DOHH2 (cell line): ENCODE measurements around the gene SLC35G3.

Experiments
- H3F3A ChIP-seq: fragments of 200-600 bp; sonication (generic), shearing (Covaris generic); 2 replicates; pipeline ENCODE4 v1.6.0; 2016; ENCODE audit warnings: antibody characterized with exemption, mild to moderate bottlenecking; ENCODE audit not compliant: control insufficient read depth, insufficient read depth
- H3K27ac ChIP-seq: fragments of 200-600 bp; sonication (generic); 2 replicates; pipeline ENCODE4 v1.5.1; 2014; ENCODE audit warnings: low read depth, mild to moderate bottlenecking, low read length, moderate library complexity
- H3K27me3 ChIP-seq: fragments of 200-600 bp; sonication (generic); 2 replicates; pipeline ENCODE4 v1.6.1; 2014; ENCODE audit warnings: mild to moderate bottlenecking, low read length, mixed read lengths; ENCODE audit not compliant: control insufficient read depth
- H3K36me3 ChIP-seq: fragments of 200-600 bp; sonication (generic); 2 replicates; pipeline ENCODE4 v1.6.1; 2014; ENCODE audit warnings: mild to moderate bottlenecking, low read length, moderate library complexity, mixed read lengths; ENCODE audit not compliant: control insufficient read depth
- H3K4me1 ChIP-seq: fragments of 200-600 bp; sonication (generic); 2 replicates; pipeline ENCODE4 v1.6.1; 2014; ENCODE audit warnings: mild to moderate bottlenecking, low read length, mixed read lengths; ENCODE audit not compliant: control insufficient read depth
- H3K4me2 ChIP-seq: fragments of 200-600 bp; sonication (generic); 2 replicates; pipeline ENCODE4 v1.6.0; 2014; ENCODE audit warnings: mild to moderate bottlenecking, low read length, moderate library complexity
- H3K4me3 ChIP-seq: fragments of 200-600 bp; sonication (generic); 2 replicates; pipeline ENCODE4 v1.5.1; 2014; ENCODE audit warnings: mild to moderate bottlenecking, low read length, mixed read lengths
- H3K79me2 ChIP-seq: fragments of 200-600 bp; sonication (generic); 2 replicates; pipeline ENCODE4 v1.6.1; 2014; ENCODE audit warnings: mild to moderate bottlenecking, low read length, mixed read lengths; ENCODE audit not compliant: control insufficient read depth
- H3K9me2 ChIP-seq: fragments of 200-600 bp; sonication (generic); replicated peaks from 2 replicates; pipeline ENCODE4 v1.6.1; 2014; ENCODE audit warnings: mild to moderate bottlenecking, low read length, mixed read lengths; ENCODE audit not compliant: control insufficient read depth
- H3K9me3 ChIP-seq: fragments of 200-600 bp; sonication (generic); 2 replicates; pipeline ENCODE4 v1.6.1; 2014; ENCODE audit warnings: antibody characterized with exemption, low read length, mixed read lengths; ENCODE audit not compliant: control insufficient read depth, insufficient read depth
- H4K20me1 ChIP-seq: fragments of 200-600 bp; sonication (generic); 2 replicates; pipeline ENCODE4 v1.6.0; 2014; ENCODE audit warnings: low read depth, mild to moderate bottlenecking, antibody characterized with exemption, low read length, moderate library complexity; ENCODE audit not compliant: control insufficient read depth, insufficient read depth
- EZH2phosphoT487 ChIP-seq: fragments of 200-600 bp; sonication (generic); IDR thresholded peaks from 2 replicates; pipeline ENCODE4 v1.6.1; 2017; ENCODE audit warnings: borderline replicate concordance, mild to moderate bottlenecking, antibody characterized with exemption, low read length, moderate library complexity, mixed read lengths
- TF ChIP-seq, protein P1 (sequence below): fragments of 200-600 bp; sonication (generic); IDR thresholded peaks from one replicate; pipeline ENCODE4 v1.5.1; 2014; ENCODE audit warnings: antibody characterized with exemption, mild to moderate bottlenecking, low read depth, low read length; ENCODE audit not compliant: poor library complexity, severe bottlenecking

SLC35G3 gene

DNA sequence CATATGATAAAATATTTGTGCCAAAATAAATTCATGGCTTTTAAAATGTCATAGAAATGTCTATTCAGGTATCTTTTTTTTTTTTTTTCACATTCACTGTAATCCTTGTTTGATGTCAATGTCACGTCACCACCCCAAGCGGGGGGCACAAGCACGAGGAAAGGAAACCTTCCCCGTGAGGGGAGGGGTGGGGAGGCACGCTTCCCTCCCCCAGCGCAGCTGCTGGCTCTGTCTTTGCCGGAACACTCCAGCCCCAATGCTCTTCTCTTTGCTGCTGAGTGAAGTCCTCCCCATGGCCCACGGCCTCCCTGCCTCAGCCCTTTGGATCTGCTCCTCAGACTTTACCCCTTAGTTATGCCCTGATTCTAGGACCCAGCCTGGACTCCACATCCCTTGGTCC, 1.5 kb downstream of the SLC35G3 start:
- Histone ChIP-seq H3K27me3 (peaks cover 1% of the 10 kb centered on the region), H3K4me1 (no peaks in the 10 kb centered on the region), H3K9me3 (no peaks in the 10 kb centered on the region), H4K20me1 (no peaks in the 10 kb centered on the region), H3F3A (no peaks in the 10 kb centered on the region), H3K9me2 (no peaks in the 10 kb centered on the region), H3K27ac (no peak overlapping the region), H3K36me3 (no peaks in the 10 kb centered on the region), H3K4me3 (no peak overlapping the region), H3K4me2 (no peak overlapping the region), H3K79me2 (no peaks in the 10 kb centered on the region)
- TF ChIP-seq EZH2phosphoT487 = no peak
- TF ChIP-seq, protein P1, sequence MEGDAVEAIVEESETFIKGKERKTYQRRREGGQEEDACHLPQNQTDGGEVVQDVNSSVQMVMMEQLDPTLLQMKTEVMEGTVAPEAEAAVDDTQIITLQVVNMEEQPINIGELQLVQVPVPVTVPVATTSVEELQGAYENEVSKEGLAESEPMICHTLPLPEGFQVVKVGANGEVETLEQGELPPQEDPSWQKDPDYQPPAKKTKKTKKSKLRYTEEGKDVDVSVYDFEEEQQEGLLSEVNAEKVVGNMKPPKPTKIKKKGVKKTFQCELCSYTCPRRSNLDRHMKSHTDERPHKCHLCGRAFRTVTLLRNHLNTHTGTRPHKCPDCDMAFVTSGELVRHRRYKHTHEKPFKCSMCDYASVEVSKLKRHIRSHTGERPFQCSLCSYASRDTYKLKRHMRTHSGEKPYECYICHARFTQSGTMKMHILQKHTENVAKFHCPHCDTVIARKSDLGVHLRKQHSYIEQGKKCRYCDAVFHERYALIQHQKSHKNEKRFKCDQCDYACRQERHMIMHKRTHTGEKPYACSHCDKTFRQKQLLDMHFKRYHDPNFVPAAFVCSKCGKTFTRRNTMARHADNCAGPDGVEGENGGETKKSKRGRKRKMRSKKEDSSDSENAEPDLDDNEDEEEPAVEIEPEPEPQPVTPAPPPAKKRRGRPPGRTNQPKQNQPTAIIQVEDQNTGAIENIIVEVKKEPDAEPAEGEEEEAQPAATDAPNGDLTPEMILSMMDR = no peak

DNA sequence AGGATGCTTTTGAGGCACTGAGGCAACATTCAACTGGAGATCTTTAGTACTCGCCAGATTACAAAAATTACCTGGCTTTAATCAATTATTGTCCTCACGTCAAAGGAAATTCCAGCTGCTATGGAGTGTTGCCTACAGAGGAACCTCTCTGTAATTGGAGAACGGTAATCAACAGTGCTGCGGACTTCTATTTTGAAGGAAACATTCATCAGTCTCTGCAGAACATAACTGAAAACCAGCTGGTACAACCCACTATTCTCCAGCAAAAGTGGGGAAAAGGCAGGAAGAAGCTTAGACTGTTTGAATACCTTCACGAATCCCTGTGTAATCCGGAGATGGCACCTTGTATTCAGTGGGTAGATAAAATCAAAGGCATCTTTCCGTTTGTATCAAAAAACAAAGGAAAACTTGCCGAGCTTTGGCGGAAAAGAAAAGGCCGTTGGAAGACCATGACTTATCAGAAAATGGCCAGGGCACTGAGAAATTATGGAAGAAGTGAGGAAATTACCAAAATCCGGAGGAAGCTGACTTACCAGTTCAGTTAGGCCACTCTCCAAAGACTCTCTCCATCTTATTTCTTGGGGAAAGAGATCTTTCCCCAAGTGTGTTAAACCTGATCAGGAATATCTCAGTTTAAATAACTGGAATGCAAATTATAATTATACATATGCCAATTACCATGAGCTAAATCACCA, 3.0 kb downstream of the SLC35G3 start:
- Histone ChIP-seq H3K27ac (no peak overlapping the region), H3K4me1 (no peaks in the 10 kb centered on the region), H3F3A (no peaks in the 10 kb centered on the region), H3K27me3 (peaks cover 17% of the 10 kb centered on the region), H4K20me1 (no peaks in the 10 kb centered on the region), H3K9me2 (no peaks in the 10 kb centered on the region), H3K9me3 (no peaks in the 10 kb centered on the region), H3K79me2 (no peaks in the 10 kb centered on the region), H3K4me3 (no peak overlapping the region), H3K36me3 (no peaks in the 10 kb centered on the region), H3K4me2 (no peak overlapping the region)
- TF ChIP-seq, protein P1 = no peak
- no peak for TF ChIP-seq EZH2phosphoT487

DNA sequence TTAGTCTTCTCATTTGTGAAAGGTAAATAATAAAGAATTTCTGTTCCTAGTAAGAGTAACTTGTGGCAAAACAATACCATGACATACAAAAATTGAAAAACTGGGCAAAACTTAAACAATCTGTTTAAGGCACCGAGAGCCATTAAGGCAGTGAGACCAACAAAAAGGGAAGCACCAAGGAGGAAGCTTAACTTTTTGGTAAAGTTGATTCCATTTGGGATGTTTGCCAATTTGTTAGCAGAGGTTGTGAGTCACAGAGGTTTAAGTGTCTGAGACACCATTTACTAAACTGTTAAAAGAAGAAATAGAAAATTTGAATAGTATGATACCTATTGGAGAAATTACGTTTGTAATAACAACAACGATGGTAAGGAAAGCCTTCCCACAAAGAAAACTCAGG, 4.9 kb downstream of the SLC35G3 start:
- H3K79me2 ChIP-seq = no peaks in the 10 kb centered on the region
- no peaks in the 10 kb centered on the region for H3K36me3 ChIP-seq
- no peak overlapping the region for H3K27ac ChIP-seq
- peaks cover 25% of the 10 kb centered on the region for H3K27me3 ChIP-seq
- TF ChIP-seq, protein P1 = no peak
- TF ChIP-seq EZH2phosphoT487 = no peak
- H3K4me2 ChIP-seq = no peak overlapping the region
- H3K9me2 ChIP-seq = no peaks in the 10 kb centered on the region
- H4K20me1 ChIP-seq = no peaks in the 10 kb centered on the region
- H3K9me3 ChIP-seq = no peaks in the 10 kb centered on the region
- H3K4me3 ChIP-seq = no peak overlapping the region
- H3K4me1 ChIP-seq = no peaks in the 10 kb centered on the region
- H3F3A ChIP-seq = no peaks in the 10 kb centered on the region
